Progenitor cell of endocrine pancreas (in vitro differentiated cells): Measurements from ENCODE around the gene LRMDA. TPM values are rescaled to one million over a fixed set of nuclear protein-coding genes. Genes with fewer than 3 reads are reported as not detected.

Source experiments
- DNase-seq: peaks from one replicate; pipeline ENCODE4 v3.0.0; 2021; ENCODE audit warnings: low spot score; ENCODE audit not compliant: unreplicated experiment
- H3K27ac Mint-ChIP-seq: 2 replicates; pipeline ENCODE4 v1.8.0; 2021; ENCODE audit warnings: mild to moderate bottlenecking, moderate library complexity, mixed read lengths
- H3K27me3 Mint-ChIP-seq: 2 replicates; pipeline ENCODE4 v1.8.0; 2021; ENCODE audit warnings: mixed read lengths
- H3K36me3 Mint-ChIP-seq: 2 replicates; pipeline ENCODE4 v1.8.0; 2022; ENCODE audit warnings: mixed read lengths; ENCODE audit not compliant: insufficient read depth
- H3K4me1 Mint-ChIP-seq: 2 replicates; pipeline ENCODE4 v1.8.0; 2021; ENCODE audit warnings: low read depth, mixed read lengths
- H3K4me3 Mint-ChIP-seq: 2 replicates; pipeline ENCODE4 v1.8.0; 2021; ENCODE audit warnings: low read depth, mild to moderate bottlenecking, moderate library complexity, mixed read lengths
- H3K9me3 Mint-ChIP-seq: 2 replicates; pipeline ENCODE4 v1.8.0; 2021; ENCODE audit warnings: low read depth, mixed read lengths
- total RNA-seq: library from RNA; stranded (reverse); gene quantifications from 2 replicates; pipeline ENCODE4 v1.2.1, GENCODE V29; 2021
- TF ChIP-seq, protein P1 (sequence below): fragments of 200-600 bp; sonication (generic); IDR thresholded peaks from one replicate; pipeline ENCODE4 v1.5.0; 2021; ENCODE audit warnings: antibody characterized with exemption, mild to moderate bottlenecking; ENCODE audit not compliant: unreplicated experiment

The LRMDA gene
- total RNA-seq, 1 donor from 2014 or later, result 6.5 TPM

GRCh38 chr10:76026905-76027304 lies 595.5 kb downstream of the LRMDA start:
- peaks cover 6% of the 10 kb centered on the region for H3K4me1 Mint-ChIP-seq
- no peak overlapping the region for H3K27ac Mint-ChIP-seq
- no peaks in the 10 kb centered on the region for H3K9me3 Mint-ChIP-seq
- H3K4me3 Mint-ChIP-seq, result no peak overlapping the region
- peaks cover 7% of the 10 kb centered on the region for H3K27me3 Mint-ChIP-seq
- DNase-seq, result no peak
- TF ChIP-seq, protein P1, sequence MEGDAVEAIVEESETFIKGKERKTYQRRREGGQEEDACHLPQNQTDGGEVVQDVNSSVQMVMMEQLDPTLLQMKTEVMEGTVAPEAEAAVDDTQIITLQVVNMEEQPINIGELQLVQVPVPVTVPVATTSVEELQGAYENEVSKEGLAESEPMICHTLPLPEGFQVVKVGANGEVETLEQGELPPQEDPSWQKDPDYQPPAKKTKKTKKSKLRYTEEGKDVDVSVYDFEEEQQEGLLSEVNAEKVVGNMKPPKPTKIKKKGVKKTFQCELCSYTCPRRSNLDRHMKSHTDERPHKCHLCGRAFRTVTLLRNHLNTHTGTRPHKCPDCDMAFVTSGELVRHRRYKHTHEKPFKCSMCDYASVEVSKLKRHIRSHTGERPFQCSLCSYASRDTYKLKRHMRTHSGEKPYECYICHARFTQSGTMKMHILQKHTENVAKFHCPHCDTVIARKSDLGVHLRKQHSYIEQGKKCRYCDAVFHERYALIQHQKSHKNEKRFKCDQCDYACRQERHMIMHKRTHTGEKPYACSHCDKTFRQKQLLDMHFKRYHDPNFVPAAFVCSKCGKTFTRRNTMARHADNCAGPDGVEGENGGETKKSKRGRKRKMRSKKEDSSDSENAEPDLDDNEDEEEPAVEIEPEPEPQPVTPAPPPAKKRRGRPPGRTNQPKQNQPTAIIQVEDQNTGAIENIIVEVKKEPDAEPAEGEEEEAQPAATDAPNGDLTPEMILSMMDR, result peak; percentile 19
- H3K36me3 Mint-ChIP-seq, result no peaks in the 10 kb centered on the region

GRCh38 chr10:76029782-76030181 lies 598.4 kb downstream of the LRMDA start:
- H3K4me1 Mint-ChIP-seq, result peaks cover 18% of the 10 kb centered on the region
- no peak overlapping the region for H3K4me3 Mint-ChIP-seq
- no peaks in the 10 kb centered on the region for H3K36me3 Mint-ChIP-seq
- no peaks in the 10 kb centered on the region for H3K9me3 Mint-ChIP-seq
- no peak overlapping the region for H3K27ac Mint-ChIP-seq
- TF ChIP-seq, protein P1, result no peak
- no peak for DNase-seq
- peaks cover 6% of the 10 kb centered on the region for H3K27me3 Mint-ChIP-seq

DNA sequence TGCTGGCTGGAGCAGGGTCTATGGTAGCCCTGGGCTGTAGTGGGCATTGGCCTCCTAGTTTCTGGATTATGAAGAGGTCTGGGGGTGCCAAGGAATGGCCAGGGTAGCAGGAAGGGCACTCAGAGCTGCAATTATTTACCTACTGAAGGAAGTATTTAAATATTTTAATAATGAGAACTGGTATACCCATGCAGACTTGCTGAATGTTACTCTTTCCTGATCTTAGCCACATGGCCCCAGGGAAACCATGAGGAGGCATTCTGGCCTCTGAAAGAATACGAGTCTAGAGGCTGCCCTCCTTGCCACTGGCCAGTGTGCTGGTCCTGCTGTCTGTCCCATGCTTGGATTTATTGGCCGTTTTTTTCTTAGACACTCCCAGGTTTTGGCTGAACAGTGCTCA lies 599.7 kb downstream of the LRMDA start:
- Mint-ChIP-seq H3K4me1 (peaks cover 30% of the 10 kb centered on the region), H3K27me3 (peaks cover 3% of the 10 kb centered on the region)

DNA sequence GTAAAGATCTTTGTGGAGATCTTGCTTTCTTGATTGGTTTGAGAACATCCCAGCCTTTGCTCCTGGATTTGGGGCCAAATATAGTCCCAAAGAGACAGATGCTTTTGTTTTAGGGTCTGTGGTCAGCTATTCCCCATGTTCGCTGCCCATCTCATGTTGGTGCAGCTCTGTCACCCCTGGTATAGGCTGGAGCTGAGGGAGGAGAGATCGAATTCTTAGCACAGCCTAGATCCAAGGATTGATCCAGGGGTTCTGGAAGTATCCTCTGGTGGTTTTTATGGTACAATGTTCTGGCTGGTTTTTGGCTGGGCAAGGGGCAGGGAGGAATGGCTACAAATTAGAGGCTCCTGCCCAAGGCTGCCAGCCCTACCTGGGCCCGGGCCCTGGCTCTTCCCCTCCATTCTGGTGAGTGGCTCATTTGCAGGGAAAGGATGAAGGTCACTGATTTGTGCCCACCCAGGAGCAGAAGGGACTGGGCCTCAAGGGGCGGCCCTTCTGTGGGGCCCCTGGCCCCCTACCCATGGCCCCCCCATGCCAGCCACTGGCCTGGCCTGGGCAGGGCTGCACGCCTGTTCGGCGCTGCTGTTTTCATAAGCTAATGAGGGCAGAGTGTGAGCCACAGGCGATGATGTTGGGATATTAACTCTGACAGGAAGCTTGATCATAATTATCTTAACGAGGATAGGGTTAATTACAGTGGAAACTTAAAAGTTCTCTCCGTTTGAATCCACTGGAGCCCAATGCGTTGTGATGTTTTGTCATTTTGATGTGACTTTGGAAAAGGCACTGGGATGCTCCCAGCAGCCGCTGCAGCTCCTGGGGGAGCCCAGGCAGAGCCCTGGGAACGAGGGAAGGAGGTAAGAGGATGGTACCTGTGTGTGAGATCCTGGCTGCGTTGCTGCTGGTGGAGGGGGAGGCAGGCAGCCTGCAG lies 600.6 kb downstream of the LRMDA start:
- Mint-ChIP-seq H3K4me1 (peaks cover 34% of the 10 kb centered on the region), H3K36me3 (no peaks in the 10 kb centered on the region), H3K27ac (no peak overlapping the region), H3K4me3 (no peak overlapping the region), H3K27me3 (peaks cover 3% of the 10 kb centered on the region), H3K9me3 (no peaks in the 10 kb centered on the region)
- no peak for DNase-seq
- TF ChIP-seq, protein P1, result no peak

More for the DNA sequence above, 599.7 kb downstream of the LRMDA start:
- H3K4me3 Mint-ChIP-seq, result no peak overlapping the region
- no peaks in the 10 kb centered on the region for H3K9me3 Mint-ChIP-seq
- DNase-seq, result no peak
- no peak overlapping the region for H3K27ac Mint-ChIP-seq
- no peaks in the 10 kb centered on the region for H3K36me3 Mint-ChIP-seq
- TF ChIP-seq, protein P1, result no peak

GRCh38 chr10:76032700-76033039 lies 601.2 kb downstream of the LRMDA start:
- no peak overlapping the region for H3K27ac Mint-ChIP-seq
- DNase-seq, result no peak

More at GRCh38 chr10:76032700-76033039, 601.2 kb downstream of the LRMDA start:
- no peaks in the 10 kb centered on the region for H3K9me3 Mint-ChIP-seq
- no peak overlapping the region for H3K4me3 Mint-ChIP-seq
- no peaks in the 10 kb centered on the region for H3K36me3 Mint-ChIP-seq
- peaks cover 3% of the 10 kb centered on the region for H3K27me3 Mint-ChIP-seq
- TF ChIP-seq, protein P1, result no peak
- H3K4me1 Mint-ChIP-seq, result peaks cover 34% of the 10 kb centered on the region
